Choroid plexus epithelial cell (primary cell): ENCODE measurements around the gene NTM.

Experiments
- DNase-seq: peaks from one replicate; pipeline ENCODE4 v3.0.0-alpha.2; 2010; ENCODE audit warnings: low read depth
- H3K4me3 ChIP-seq: 2 replicates; pipeline ENCODE4 v1.5.1; 2011; ENCODE audit warnings: low read depth, mild to moderate bottlenecking, control low read depth, low read length, moderate library complexity
- CTCF ChIP-seq: conservative IDR thresholded peaks from 2 replicates; pipeline ENCODE4 v1.5.1; 2011; ENCODE audit warnings: low read depth, mild to moderate bottlenecking, control low read depth, inconsistent platforms, low read length, moderate library complexity

Gene NTM

GRCh38 chr11:132116516-132116915, 746.1 kb downstream of the NTM start:
- no peak for DNase-seq
- no peak overlapping the region for H3K4me3 ChIP-seq
- no peak for TF ChIP-seq CTCF

GRCh38 chr11:132118661-132119060, 748.2 kb downstream of the NTM start:
- H3K4me3 ChIP-seq, result no peak overlapping the region
- no peak for DNase-seq
- TF ChIP-seq CTCF, result no peak

GRCh38 chr11:132119573-132119972, 749.2 kb downstream of the NTM start:
- DNase-seq, result no peak
- H3K4me3 ChIP-seq, result no peak overlapping the region
- no peak for TF ChIP-seq CTCF

GRCh38 chr11:132122735-132123134, 752.3 kb downstream of the NTM start:
- DNase-seq, result no peak
- H3K4me3 ChIP-seq, result no peak overlapping the region
- TF ChIP-seq CTCF, result no peak

- H3K4me3 ChIP-seq, result no peak overlapping the region
- DNase-seq, result no peak
- no peak for TF ChIP-seq CTCF
Observed at GRCh38 chr11:132123449-132123848, 753.0 kb downstream of the NTM start.

GRCh38 chr11:132123854-132124835, 753.7 kb downstream of the NTM start:
- no peak for DNase-seq
- H3K4me3 ChIP-seq, result no peak overlapping the region
- peak; percentile 7 for TF ChIP-seq CTCF
